ENCODE measurements around the gene HCN2.

Gene HCN2

GRCh38 chr19:574658-575526, 14.8 kb upstream of the HCN2 start (continued):
- peak; percentile 24 for TF ChIP-seq ZBTB26 (tag by site-specific recombination; optimal IDR thresholded peaks at IDR 0.05)
- no peak for TF ChIP-seq ZNF654 (tag by site-specific recombination; IDR thresholded peaks at IDR 0.05; ENCODE audit: low read depth)
- no peak for TF ChIP-seq RBAK (tag by site-specific recombination; IDR thresholded peaks at IDR 0.05)
- peak; percentile 20; the same call in 1 of the 2 replicates for TF ChIP-seq ZNF600 (tag by site-specific recombination; IDR thresholded peaks at IDR 0.05)
- no peak for TF ChIP-seq MYNN (tag by site-specific recombination; IDR thresholded peaks at IDR 0.05; ENCODE audit: borderline replicate concordance)
- 0 out of 2 replicates have a peak, but pooled peaks have one; percentile 15 for TF ChIP-seq ZNF2 (tag by site-specific recombination; IDR thresholded peaks at IDR 0.05)

GRCh38 chr19:575527-576506, 13.9 kb upstream of the HCN2 start:
- Histone ChIP-seq H3K9me3 (ENCODE audit: control insufficient read depth, insufficient read depth, low read depth, low read length) (no peaks in the 10 kb centered on the region), H3K36me3 (ENCODE audit: control insufficient read depth in 2 of 2, insufficient read depth in 1 of 2, low read length in 2 of 2) (peaks cover 0 to 40% of the 10 kb centered on the region in 2 experiments; a peak in 2 of 3 replicates), H3K4me1 (ENCODE audit: control insufficient read depth, insufficient read depth, low read length) (peaks cover 7% of the 10 kb centered on the region), H3K4me3 (ENCODE audit: low read depth, low read length) (no peak overlapping the region; the same call in 1 of the 2 replicates), H3K27ac (ENCODE audit: extremely low read depth, low read depth, low read length) (peak overlapping the region; percentile 4; the same call in 1 of the 2 replicates)
- ChIA-PET POLR2A (interaction anchor here (0.9 to 2.0 kb wide), 6 partner anchors 13 to 101 kb away, joined by 3 to 16 read pairs (median 5); partner anchors contain the start of genes CDC34 and POLRMT), CTCF (interaction anchor here (1.0 to 1.6 kb wide), 5 partner anchors 8 to 66 kb away, joined by 3 to 17 read pairs (median 3); no protein-coding TSS in a partner anchor)
- no peak for TF ChIP-seq ZNF654 (tag by site-specific recombination; IDR thresholded peaks at IDR 0.05; ENCODE audit: low read depth)
- no peak for TF ChIP-seq ATF2 (tag by site-specific recombination; IDR thresholded peaks at IDR 0.05; ENCODE audit: low read depth)
- TF ChIP-seq ZNF426 (tag by site-specific recombination; IDR thresholded peaks at IDR 0.05), result no peak
- no peak for TF ChIP-seq SALL2 (tag by site-specific recombination; IDR thresholded peaks at IDR 0.05; ENCODE audit: borderline replicate concordance)
- no peak for TF ChIP-seq ZNF274 (IDR thresholded peaks at IDR 0.05; ENCODE audit: low read length)
- no peak for TF ChIP-seq ZNF274 (tag by site-specific recombination; IDR thresholded peaks at IDR 0.05; ENCODE audit: borderline replicate concordance)
- TF ChIP-seq MZF1 (tag by site-specific recombination; IDR thresholded peaks at IDR 0.05; ENCODE audit: borderline replicate concordance), result no peak
- no peak for TF ChIP-seq ZNF416 (tag by site-specific recombination; IDR thresholded peaks at IDR 0.05)
- no peak for TF ChIP-seq ZNF670 (tag by site-specific recombination; IDR thresholded peaks at IDR 0.05; ENCODE audit: low read depth)
- TF ChIP-seq ZSCAN23 (tag by site-specific recombination; IDR thresholded peaks at IDR 0.05), result no peak
- TF ChIP-seq ZNF174 (tag by site-specific recombination; IDR thresholded peaks at IDR 0.05), result no peak
- no peak for TF ChIP-seq ZNF280D (tag by site-specific recombination; IDR thresholded peaks at IDR 0.05)
- no peak for TF ChIP-seq ZNF677 (tag by site-specific recombination; IDR thresholded peaks at IDR 0.05)
- no peak for TF ChIP-seq ZBTB1 (tag by site-specific recombination; IDR thresholded peaks at IDR 0.05)
- TF ChIP-seq PRDM6 (tag by site-specific recombination; IDR thresholded peaks at IDR 0.05), result no peak
- TF ChIP-seq ZNF76 (tag by site-specific recombination; IDR thresholded peaks at IDR 0.05; ENCODE audit: borderline replicate concordance, low read depth), result 0 out of 2 replicates have a peak, but pooled peaks have one; percentile 27
- no peak for TF ChIP-seq ZNF704 (tag by site-specific recombination; IDR thresholded peaks at IDR 0.05)
- TF ChIP-seq ZFP69B (tag by site-specific recombination; IDR thresholded peaks at IDR 0.05), result 0 out of 2 replicates have a peak, but pooled peaks have one; percentile 20
